ENCODE data around the gene ELMO2. TPM values are rescaled to one million over a fixed set of nuclear protein-coding genes. Genes with fewer than 3 reads are reported as not detected.
"Not testable (repeated sequence)": the region's sequence is repeated elsewhere in the genome, so short reads cannot be mapped to it uniquely, and the experiment has no call there.

Gene ELMO2
- total RNA-seq, 1 donor from 2014 or later = 45.6 TPM

DNA sequence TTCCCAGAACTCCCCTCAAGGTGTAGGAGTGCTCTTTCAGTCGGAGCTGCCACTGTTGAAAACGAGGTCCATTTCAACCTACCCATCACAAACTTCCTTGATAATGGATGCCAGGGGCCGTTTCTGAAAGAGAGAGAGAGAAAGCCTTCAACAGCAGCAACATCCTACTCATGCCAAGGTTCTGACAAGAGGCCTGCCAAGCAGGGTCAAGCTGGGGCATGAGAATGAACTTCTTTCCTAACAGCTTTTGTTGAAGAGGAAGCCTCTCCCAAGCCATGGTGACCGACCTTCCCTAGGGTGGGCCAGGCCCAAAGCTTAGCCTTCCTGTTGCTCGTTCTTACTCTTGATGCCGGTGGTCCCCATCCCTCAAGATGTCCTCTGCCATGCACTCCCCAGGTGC is 12.4 kb downstream of the ELMO2 start:
- ChIA-PET POLR2A (no interaction called here), CTCF (no interaction called here)
- no peak overlapping the region for H3K27ac Mint-ChIP-seq
- no peak overlapping the region for H3K4me3 Mint-ChIP-seq
- H3K9me3 Mint-ChIP-seq = no peaks in the 10 kb centered on the region
- peaks cover 80% of the 10 kb centered on the region for H3K36me3 Mint-ChIP-seq (ENCODE audit: low read depth)
- no peaks in the 10 kb centered on the region for H3K27me3 Mint-ChIP-seq
- DNase-seq (no peak), ATAC-seq (ENCODE audit: low read depth) (no peak)
- peaks cover 11% of the 10 kb centered on the region for H3K4me1 Mint-ChIP-seq
- intact Hi-C loops (cut with micrococcal nuclease) = no loop called here
- TF ChIP-seq, protein P1, sequence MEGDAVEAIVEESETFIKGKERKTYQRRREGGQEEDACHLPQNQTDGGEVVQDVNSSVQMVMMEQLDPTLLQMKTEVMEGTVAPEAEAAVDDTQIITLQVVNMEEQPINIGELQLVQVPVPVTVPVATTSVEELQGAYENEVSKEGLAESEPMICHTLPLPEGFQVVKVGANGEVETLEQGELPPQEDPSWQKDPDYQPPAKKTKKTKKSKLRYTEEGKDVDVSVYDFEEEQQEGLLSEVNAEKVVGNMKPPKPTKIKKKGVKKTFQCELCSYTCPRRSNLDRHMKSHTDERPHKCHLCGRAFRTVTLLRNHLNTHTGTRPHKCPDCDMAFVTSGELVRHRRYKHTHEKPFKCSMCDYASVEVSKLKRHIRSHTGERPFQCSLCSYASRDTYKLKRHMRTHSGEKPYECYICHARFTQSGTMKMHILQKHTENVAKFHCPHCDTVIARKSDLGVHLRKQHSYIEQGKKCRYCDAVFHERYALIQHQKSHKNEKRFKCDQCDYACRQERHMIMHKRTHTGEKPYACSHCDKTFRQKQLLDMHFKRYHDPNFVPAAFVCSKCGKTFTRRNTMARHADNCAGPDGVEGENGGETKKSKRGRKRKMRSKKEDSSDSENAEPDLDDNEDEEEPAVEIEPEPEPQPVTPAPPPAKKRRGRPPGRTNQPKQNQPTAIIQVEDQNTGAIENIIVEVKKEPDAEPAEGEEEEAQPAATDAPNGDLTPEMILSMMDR (IDR thresholded peaks at IDR 0.05) = no peak

DNA sequence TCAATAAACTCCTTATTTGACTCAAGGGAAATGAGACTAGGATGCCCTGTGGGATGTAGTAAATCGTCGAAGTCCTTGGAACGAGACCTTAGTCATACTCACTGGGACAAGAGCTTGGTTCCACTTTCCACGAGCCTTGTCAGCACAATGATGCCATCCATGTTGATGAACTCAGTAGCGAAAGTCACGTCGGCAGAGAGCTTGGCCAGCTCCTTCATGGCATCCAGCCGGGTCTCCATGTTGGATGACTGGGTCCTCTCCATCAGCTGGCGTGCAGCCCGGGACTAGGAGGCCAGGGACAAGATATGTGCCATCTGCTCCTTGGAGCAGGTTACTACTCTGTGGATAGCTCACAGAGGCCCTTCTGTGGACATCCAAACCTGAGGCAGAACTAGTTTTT is 17.5 kb downstream of the ELMO2 start:
- no peak overlapping the region for H3K4me3 Mint-ChIP-seq
- TF ChIP-seq, protein P1 (IDR thresholded peaks at IDR 0.05) = no peak
- no peaks in the 10 kb centered on the region for H3K27me3 Mint-ChIP-seq
- peaks cover 86% of the 10 kb centered on the region for H3K36me3 Mint-ChIP-seq (ENCODE audit: low read depth)
- H3K27ac Mint-ChIP-seq = no peak overlapping the region
- CTCF ChIA-PET = no interaction called here
- POLR2A ChIA-PET = no interaction called here
- no peaks in the 10 kb centered on the region for H3K4me1 Mint-ChIP-seq
- ATAC-seq (ENCODE audit: low read depth) = no peak
- DNase-seq = no peak
- intact Hi-C loops (cut with micrococcal nuclease) = no loop called here
- no peaks in the 10 kb centered on the region for H3K9me3 Mint-ChIP-seq

DNA sequence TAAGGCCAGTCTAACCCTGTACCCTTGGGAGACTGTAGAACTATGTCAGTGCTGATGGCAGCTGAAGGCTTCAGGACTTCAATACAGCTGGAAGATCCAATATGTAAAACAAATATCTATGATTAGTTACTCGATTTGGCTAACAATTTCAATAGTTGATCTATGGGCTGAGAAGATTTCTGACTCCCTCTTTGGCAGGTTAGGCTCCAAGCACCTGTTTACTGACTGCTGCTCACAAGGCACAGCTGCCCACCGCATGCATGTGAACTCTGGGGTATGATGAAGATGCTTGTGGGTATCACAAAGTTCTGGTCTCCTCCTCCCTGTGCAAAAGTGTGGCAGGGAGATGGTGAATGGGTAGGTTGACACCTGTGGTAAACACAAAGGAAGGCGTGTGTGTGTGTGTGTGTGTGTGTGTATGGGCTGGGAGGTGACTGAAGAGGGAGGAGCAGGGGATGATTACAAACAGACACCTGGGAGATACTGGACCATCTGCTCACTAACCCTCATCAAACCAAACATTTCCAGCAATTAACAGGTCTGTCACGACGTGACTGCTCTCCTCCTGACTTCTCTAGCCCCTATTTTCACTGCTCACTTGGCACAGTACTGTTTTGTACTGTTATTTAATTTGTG is 18.1 kb downstream of the ELMO2 start:
- TF ChIP-seq, protein P1 (IDR thresholded peaks at IDR 0.05) = no peak
- ATAC-seq (ENCODE audit: low read depth) = no peak
- H3K27me3 Mint-ChIP-seq = no peaks in the 10 kb centered on the region
- H3K36me3 Mint-ChIP-seq (ENCODE audit: low read depth) = peaks cover 86% of the 10 kb centered on the region
- H3K9me3 Mint-ChIP-seq = no peaks in the 10 kb centered on the region
- H3K4me3 Mint-ChIP-seq = no peak overlapping the region
- no peak for DNase-seq
- no peaks in the 10 kb centered on the region for H3K4me1 Mint-ChIP-seq
- POLR2A ChIA-PET = no interaction called here
- no peak overlapping the region for H3K27ac Mint-ChIP-seq
- intact Hi-C loops (cut with micrococcal nuclease) = no loop called here
- CTCF ChIA-PET = no interaction called here

DNA sequence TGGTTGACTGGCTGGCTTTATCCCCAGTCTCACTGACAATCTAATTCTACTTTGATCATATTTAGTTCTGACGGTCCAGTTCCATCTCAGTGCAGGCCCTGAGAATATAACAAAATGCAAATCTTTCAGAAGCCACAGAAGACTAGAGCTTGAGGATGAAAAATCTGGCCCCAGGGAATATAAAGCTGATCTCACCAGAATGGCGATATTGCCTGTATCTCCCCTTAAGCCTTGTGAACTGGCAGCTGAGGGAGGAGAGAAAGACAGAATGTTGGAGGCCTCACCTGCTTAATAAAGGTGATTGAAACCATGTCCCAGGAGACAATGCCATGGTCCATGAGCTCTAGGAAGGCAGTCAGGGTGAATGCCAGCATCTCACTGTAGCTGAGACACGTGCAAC is 19.4 kb downstream of the ELMO2 start:
- H3K27me3 Mint-ChIP-seq; H3K4me1 Mint-ChIP-seq; ATAC-seq (ENCODE audit: low read depth); CTCF ChIA-PET; intact Hi-C loops (cut with micrococcal nuclease); DNase-seq; H3K9me3 Mint-ChIP-seq; POLR2A ChIA-PET; H3K27ac Mint-ChIP-seq; H3K4me3 Mint-ChIP-seq: not testable (repeated sequence)
- peaks cover 85% of the 10 kb centered on the region for H3K36me3 Mint-ChIP-seq (ENCODE audit: low read depth)

DNA sequence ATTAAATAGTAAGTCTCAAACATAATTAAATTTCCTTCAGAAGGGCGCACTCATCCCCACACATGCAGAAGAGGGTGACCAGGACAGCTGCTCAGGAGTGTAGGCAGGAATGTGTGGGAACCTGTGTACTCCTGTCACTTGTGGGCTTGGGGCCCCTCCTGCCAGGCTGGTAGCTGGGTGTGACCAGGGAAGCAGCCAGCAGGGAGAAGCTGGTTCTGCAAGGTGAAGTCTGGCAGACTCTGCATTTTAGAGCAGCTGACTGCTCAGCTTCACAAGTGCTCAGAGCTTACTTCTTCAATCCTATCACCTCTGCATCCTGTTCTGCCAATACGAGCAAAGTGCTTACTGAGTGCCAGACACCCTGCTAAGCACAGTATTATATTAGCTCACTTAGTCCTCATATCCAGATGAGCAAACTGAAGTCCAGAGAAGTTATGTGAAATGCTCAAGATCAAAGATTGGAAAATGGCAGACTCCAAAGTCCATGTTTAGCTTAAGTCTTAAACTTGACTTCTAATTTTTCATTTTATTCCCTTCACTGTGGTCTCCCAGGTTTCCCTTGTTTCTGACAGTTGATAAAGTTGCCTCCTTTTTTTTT is 27.9 kb downstream of the ELMO2 start:
- ATAC-seq (ENCODE audit: low read depth) (no peak), DNase-seq (no peak)
- POLR2A ChIA-PET = no interaction called here
- Mint-ChIP-seq H3K27me3 (no peaks in the 10 kb centered on the region), H3K27ac (no peak overlapping the region), H3K4me3 (no peak overlapping the region), H3K9me3 (no peaks in the 10 kb centered on the region), H3K4me1 (no peaks in the 10 kb centered on the region), H3K36me3 (ENCODE audit: low read depth) (peaks cover 88% of the 10 kb centered on the region)
- TF ChIP-seq, protein P1 (IDR thresholded peaks at IDR 0.05) = no peak
- CTCF ChIA-PET = no interaction called here
- intact Hi-C loops (cut with micrococcal nuclease) = no loop called here

DNA sequence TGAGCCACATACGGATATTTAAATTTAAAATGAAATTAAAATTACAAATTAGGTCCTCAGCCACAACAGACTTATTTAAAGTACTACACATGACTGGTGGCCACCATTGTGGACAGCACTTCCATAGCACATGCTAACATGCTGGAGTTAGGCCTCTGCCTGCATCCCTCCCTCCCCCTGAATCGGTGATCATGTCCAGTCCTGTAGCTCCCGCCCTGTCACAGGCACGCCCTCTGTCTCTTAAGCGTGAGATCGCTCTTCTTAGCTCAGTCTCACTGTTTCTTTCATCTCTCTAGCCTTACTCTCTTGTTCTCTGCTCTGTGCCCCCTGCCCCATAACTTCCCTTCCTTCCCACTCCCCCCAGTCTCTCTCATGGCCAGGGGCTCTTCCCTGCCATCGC is 28.9 kb downstream of the ELMO2 start:
- ChIA-PET CTCF (no interaction called here), POLR2A (no interaction called here)
- Mint-ChIP-seq H3K9me3 (no peaks in the 10 kb centered on the region), H3K4me1 (no peaks in the 10 kb centered on the region), H3K27ac (no peak overlapping the region), H3K36me3 (ENCODE audit: low read depth) (peaks cover 88% of the 10 kb centered on the region), H3K27me3 (no peaks in the 10 kb centered on the region), H3K4me3 (no peak overlapping the region)
- TF ChIP-seq, protein P1 (IDR thresholded peaks at IDR 0.05) = no peak
- no peak for ATAC-seq (ENCODE audit: low read depth)
- no peak for DNase-seq
- intact Hi-C loops (cut with micrococcal nuclease) = no loop called here

Measured in activated B cell treated with CpG ODN at 0.5 μM for 24 hours (primary cell).